ENCODE results near the gene KPNB1. TPM values are rescaled to one million over a fixed set of nuclear protein-coding genes. Genes with fewer than 3 reads are reported as not detected.

KPNB1 gene
- total RNA-seq, 6 donors from 2014 or later, result 162 to 223 (median 175) TPM

- ATAC-seq (ENCODE audit: low FRiP score in 2 of 2) (no peak), DNase-seq (no peak)
- H3K4me3 ChIP-seq, result no peak overlapping the region
- WGBS, 2 donors, result 53 to 57% methylated on average over 5 of the region's 5 CpGs
- TF ChIP-seq EP300 (IDR thresholded peaks at IDR 0.05) (no peak), CTCF (IDR thresholded peaks at IDR 0.05) (no peak), POLR2A (IDR thresholded peaks at IDR 0.05) (no peak), POLR2AphosphoS5 (IDR thresholded peaks at IDR 0.05) (no peak)
- no peaks in the 10 kb centered on the region for H3K9me3 ChIP-seq
- H3K27me3 ChIP-seq, result no peaks in the 10 kb centered on the region
- H3K4me1 ChIP-seq, result no peaks in the 10 kb centered on the region
- peaks cover 0 to 8% (median 4%) of the 10 kb centered on the region in 4 donors for H3K36me3 ChIP-seq
- no peak overlapping the region for H3K27ac ChIP-seq
Observed at GRCh38 chr17:47629826-47630225, 19.9 kb upstream of the KPNB1 start.

GRCh38 chr17:47630614-47631013, 19.1 kb upstream of the KPNB1 start:
- WGBS, 2 donors, result 73 to 78% methylated on average over 2 of the region's 2 CpGs
- DNase-seq (no peak), ATAC-seq (ENCODE audit: low FRiP score in 2 of 2) (no peak)
- Histone ChIP-seq H3K27ac (no peak overlapping the region), H3K9me3 (no peaks in the 10 kb centered on the region), H3K36me3 (peaks cover 0 to under 1% (median 0%) of the 10 kb centered on the region in 4 donors), H3K27me3 (no peaks in the 10 kb centered on the region), H3K4me3 (no peak overlapping the region), H3K4me1 (no peaks in the 10 kb centered on the region)
- no peak for TF ChIP-seq POLR2A (IDR thresholded peaks at IDR 0.05)
- TF ChIP-seq EP300 (IDR thresholded peaks at IDR 0.05), result no peak
- TF ChIP-seq POLR2AphosphoS5 (IDR thresholded peaks at IDR 0.05), result no peak
- TF ChIP-seq CTCF (IDR thresholded peaks at IDR 0.05), result no peak

- no peaks in the 10 kb centered on the region for H3K9me3 ChIP-seq
- 96 to 99% methylated on average over 3 of the region's 3 CpGs for WGBS, 2 donors
- DNase-seq (no peak), ATAC-seq (ENCODE audit: low FRiP score in 2 of 2) (no peak)
- TF ChIP-seq EP300 (IDR thresholded peaks at IDR 0.05), result no peak
- no peak for TF ChIP-seq POLR2A (IDR thresholded peaks at IDR 0.05)
- no peak for TF ChIP-seq CTCF (IDR thresholded peaks at IDR 0.05)
- TF ChIP-seq POLR2AphosphoS5 (IDR thresholded peaks at IDR 0.05), result no peak
- H3K27ac ChIP-seq, result no peak overlapping the region
- no peaks in the 10 kb centered on the region for H3K4me1 ChIP-seq
- no peaks in the 10 kb centered on the region for H3K36me3 ChIP-seq
- H3K4me3 ChIP-seq, result no peak overlapping the region
- no peaks in the 10 kb centered on the region for H3K27me3 ChIP-seq
Observed at GRCh38 chr17:47632991-47633390, 16.7 kb upstream of the KPNB1 start.

GRCh38 chr17:47633996-47634395, 15.7 kb upstream of the KPNB1 start:
- ATAC-seq (ENCODE audit: low FRiP score in 2 of 2) (peak in 1 of 2 donors; percentile 36), DNase-seq (no peak)
- WGBS, 2 donors, result 90 to 92% methylated on average over 1 of the region's 1 CpG
- Histone ChIP-seq H3K4me3 (no peak overlapping the region), H3K4me1 (no peaks in the 10 kb centered on the region), H3K27ac (no peak overlapping the region), H3K9me3 (no peaks in the 10 kb centered on the region), H3K36me3 (no peaks in the 10 kb centered on the region), H3K27me3 (no peaks in the 10 kb centered on the region)
- TF ChIP-seq POLR2A (IDR thresholded peaks at IDR 0.05), result no peak
- no peak for TF ChIP-seq POLR2AphosphoS5 (IDR thresholded peaks at IDR 0.05)
- TF ChIP-seq CTCF (IDR thresholded peaks at IDR 0.05), result no peak
- TF ChIP-seq EP300 (IDR thresholded peaks at IDR 0.05), result no peak

DNA sequence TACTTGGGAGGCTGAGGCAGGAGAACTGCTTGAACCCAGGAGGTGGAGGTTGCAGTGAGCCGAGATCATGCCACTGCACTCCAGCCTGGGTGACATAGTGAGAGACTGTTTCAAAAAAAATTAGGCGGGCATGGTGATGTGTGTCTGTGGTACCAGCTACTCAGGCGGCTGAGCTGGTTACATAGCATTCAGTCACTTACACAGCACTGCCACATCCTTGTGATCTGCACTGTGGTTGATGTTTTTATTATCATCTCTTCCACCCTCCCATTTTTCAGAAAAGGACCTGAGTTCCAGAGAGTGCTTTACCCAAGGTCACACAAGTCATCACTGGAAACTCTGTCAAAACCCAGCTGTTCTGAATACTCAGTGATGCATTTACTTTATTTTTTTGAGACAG, 14.8 kb upstream of the KPNB1 start:
- Histone ChIP-seq H3K9me3 (no peaks in the 10 kb centered on the region), H3K36me3 (no peaks in the 10 kb centered on the region), H3K4me1 (no peaks in the 10 kb centered on the region), H3K27me3 (no peaks in the 10 kb centered on the region), H3K27ac (no peak overlapping the region), H3K4me3 (no peak overlapping the region)
- 94% methylated on average over 3 of the region's 3 CpGs for WGBS, 2 donors
- TF ChIP-seq CTCF (IDR thresholded peaks at IDR 0.05) (no peak), EP300 (IDR thresholded peaks at IDR 0.05) (no peak), POLR2AphosphoS5 (IDR thresholded peaks at IDR 0.05) (no peak), POLR2A (IDR thresholded peaks at IDR 0.05) (no peak)
- DNase-seq (no peak), ATAC-seq (ENCODE audit: low FRiP score in 2 of 2) (no peak)
